MM.1S (cell line): ENCODE data around the gene CLNK.

Experiments
- EZH2 ChIP-seq: fragments of 300-600 bp; sonication (generic); optimal IDR thresholded peaks from 2 replicates; pipeline ENCODE3; 2017; ENCODE audit warnings: low read depth, mild to moderate bottlenecking, antibody characterized with exemption, low read length, mixed read lengths
- EZH2phosphoT487 ChIP-seq: fragments of 300-600 bp; sonication (generic); IDR thresholded peaks from 2 replicates; pipeline ENCODE4 v1.6.1; 2018; ENCODE audit warnings: antibody characterized with exemption, low read length
- TF ChIP-seq, protein P1 (sequence below): fragments of 300-600 bp; sonication (generic); IDR thresholded peaks from 2 replicates; pipeline ENCODE4 v1.5.1; 2016; ENCODE audit warnings: antibody characterized with exemption, low read length, mixed read lengths

DNA sequence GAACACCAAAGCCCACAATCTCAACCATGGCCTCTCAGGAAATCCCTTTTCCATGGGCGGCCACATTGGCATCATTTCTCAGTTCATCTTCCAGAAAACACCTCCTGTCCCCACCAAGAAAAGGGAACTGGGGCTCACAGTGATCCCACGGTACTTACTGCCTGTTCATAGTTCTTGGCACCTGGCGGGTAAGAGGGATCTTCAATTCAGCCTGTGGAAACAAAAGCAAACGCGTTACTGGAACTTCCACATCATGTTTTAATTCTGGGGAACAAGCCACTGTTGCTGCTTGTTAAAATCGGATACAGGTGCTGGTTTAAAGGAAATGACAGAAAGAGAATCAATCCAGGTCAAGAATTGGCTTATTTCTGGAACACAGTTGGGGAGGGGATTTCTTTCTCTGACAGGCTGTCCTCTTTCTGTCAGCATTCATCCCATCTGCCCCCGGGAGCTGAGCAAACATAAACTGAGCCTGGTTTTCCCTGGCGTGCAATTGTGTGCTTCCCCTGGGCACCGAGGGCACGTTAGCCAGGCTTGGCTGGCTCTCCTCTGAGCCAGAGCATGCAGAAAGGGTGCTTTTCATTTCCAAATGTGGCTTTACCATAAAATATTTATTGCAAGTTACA, 16.8 kb downstream of the CLNK start:
- TF ChIP-seq, protein P1, sequence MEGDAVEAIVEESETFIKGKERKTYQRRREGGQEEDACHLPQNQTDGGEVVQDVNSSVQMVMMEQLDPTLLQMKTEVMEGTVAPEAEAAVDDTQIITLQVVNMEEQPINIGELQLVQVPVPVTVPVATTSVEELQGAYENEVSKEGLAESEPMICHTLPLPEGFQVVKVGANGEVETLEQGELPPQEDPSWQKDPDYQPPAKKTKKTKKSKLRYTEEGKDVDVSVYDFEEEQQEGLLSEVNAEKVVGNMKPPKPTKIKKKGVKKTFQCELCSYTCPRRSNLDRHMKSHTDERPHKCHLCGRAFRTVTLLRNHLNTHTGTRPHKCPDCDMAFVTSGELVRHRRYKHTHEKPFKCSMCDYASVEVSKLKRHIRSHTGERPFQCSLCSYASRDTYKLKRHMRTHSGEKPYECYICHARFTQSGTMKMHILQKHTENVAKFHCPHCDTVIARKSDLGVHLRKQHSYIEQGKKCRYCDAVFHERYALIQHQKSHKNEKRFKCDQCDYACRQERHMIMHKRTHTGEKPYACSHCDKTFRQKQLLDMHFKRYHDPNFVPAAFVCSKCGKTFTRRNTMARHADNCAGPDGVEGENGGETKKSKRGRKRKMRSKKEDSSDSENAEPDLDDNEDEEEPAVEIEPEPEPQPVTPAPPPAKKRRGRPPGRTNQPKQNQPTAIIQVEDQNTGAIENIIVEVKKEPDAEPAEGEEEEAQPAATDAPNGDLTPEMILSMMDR: no peak
- TF ChIP-seq EZH2: no peak
- TF ChIP-seq EZH2phosphoT487: no peak
